MM.1S (cell line): ENCODE measurements around the gene ZNF74.
"Not testable (repeated sequence)": the region's sequence is repeated elsewhere in the genome, so short reads cannot be mapped to it uniquely, and the experiment has no call there.

ENCODE experiments used
- EZH2phosphoT487 ChIP-seq: fragments of 300-600 bp; sonication (generic); IDR thresholded peaks from 2 replicates; pipeline ENCODE4 v1.6.1; 2018; ENCODE audit warnings: antibody characterized with exemption, low read length
- TF ChIP-seq, protein P1 (sequence below): fragments of 300-600 bp; sonication (generic); IDR thresholded peaks from 2 replicates; pipeline ENCODE4 v1.5.1; 2016; ENCODE audit warnings: antibody characterized with exemption, low read length, mixed read lengths

DNA sequence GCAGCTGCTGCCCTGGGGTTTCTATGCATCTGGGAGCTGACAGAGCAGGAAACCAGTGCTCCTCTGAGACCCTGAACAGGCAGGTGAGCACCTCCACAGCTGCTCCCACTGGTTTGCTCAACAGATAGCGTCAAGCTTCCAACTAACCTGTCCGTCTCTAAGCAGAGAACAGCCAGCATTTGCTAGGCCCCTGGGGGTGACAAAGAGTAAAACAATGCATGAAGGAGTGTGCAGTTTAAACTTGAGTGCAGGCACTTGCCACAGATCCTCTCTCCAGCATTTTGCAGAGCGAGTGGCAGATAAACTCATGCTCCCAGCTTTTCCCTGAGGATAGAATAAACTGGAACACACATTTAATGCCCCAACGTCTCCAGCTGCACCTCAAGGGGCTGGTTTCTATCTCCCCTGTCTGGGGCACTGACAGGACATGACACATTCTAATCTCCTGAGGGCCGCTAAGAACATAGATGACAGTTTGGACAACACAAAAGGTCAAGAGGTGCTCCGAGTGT is 20.7 kb upstream of the ZNF74 start:
- TF ChIP-seq, protein P1, sequence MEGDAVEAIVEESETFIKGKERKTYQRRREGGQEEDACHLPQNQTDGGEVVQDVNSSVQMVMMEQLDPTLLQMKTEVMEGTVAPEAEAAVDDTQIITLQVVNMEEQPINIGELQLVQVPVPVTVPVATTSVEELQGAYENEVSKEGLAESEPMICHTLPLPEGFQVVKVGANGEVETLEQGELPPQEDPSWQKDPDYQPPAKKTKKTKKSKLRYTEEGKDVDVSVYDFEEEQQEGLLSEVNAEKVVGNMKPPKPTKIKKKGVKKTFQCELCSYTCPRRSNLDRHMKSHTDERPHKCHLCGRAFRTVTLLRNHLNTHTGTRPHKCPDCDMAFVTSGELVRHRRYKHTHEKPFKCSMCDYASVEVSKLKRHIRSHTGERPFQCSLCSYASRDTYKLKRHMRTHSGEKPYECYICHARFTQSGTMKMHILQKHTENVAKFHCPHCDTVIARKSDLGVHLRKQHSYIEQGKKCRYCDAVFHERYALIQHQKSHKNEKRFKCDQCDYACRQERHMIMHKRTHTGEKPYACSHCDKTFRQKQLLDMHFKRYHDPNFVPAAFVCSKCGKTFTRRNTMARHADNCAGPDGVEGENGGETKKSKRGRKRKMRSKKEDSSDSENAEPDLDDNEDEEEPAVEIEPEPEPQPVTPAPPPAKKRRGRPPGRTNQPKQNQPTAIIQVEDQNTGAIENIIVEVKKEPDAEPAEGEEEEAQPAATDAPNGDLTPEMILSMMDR: 0 out of 2 replicates have a peak, but pooled peaks have one; percentile 11
- TF ChIP-seq EZH2phosphoT487: not testable (repeated sequence)
